HepG2 (cell line): Measurements from ENCODE around the gene GATD1. TPM values are rescaled to one million over a fixed set of nuclear protein-coding genes. Genes with fewer than 3 reads are reported as not detected.

ENCODE experiments used
- CCAR2 ChIP-seq: fragments of 200-400 bp; formaldehyde crosslinking; optimal IDR thresholded peaks from 2 replicates; pipeline ENCODE3; 2018; ENCODE audit warnings: low read depth, mild to moderate bottlenecking, low read length, moderate library complexity
- GFI1 ChIP-seq: sonication (generic); formaldehyde crosslinking; IDR thresholded peaks from 2 replicates; pipeline ENCODE4 v1.5.0; 2020; ENCODE audit warnings: missing genetic modification reagents, mild to moderate bottlenecking, borderline replicate concordance
- GPN1 ChIP-seq: sonication (generic); formaldehyde crosslinking; IDR thresholded peaks from 2 replicates; pipeline ENCODE4 v1.5.1; 2020; ENCODE audit warnings: missing genetic modification reagents, borderline replicate concordance
- MED1 ChIP-seq: sonication (generic); formaldehyde crosslinking; IDR thresholded peaks from 2 replicates; pipeline ENCODE4 v1.4.0; 2020; ENCODE audit warnings: missing genetic modification reagents
- MED8 ChIP-seq: sonication (generic); formaldehyde crosslinking; IDR thresholded peaks from 2 replicates; pipeline ENCODE4 v1.8.1; 2023; ENCODE audit warnings: mild to moderate bottlenecking, missing genetic modification reagents; ENCODE audit not compliant: insufficient replicate concordance
- MIER2 ChIP-seq: IDR thresholded peaks from 2 replicates; pipeline ENCODE4 v1.6.1; 2016; ENCODE audit warnings: missing biosample characterization, missing genetic modification reagents
- MIXL1 ChIP-seq: IDR thresholded peaks from 2 replicates; pipeline ENCODE4 v1.6.1; 2016
- MTA1 ChIP-seq: sonication (generic); formaldehyde crosslinking; IDR thresholded peaks from 2 replicates; pipeline ENCODE4 v1.4.0; 2020; ENCODE audit warnings: missing genetic modification reagents, mild to moderate bottlenecking, borderline replicate concordance
- MTF2 ChIP-seq: sonication (generic); formaldehyde crosslinking; IDR thresholded peaks from 2 replicates; pipeline ENCODE4 v1.5.0; 2020; ENCODE audit warnings: missing genetic modification reagents, borderline replicate concordance
- POLR2AphosphoS2 ChIP-seq: IDR thresholded peaks from 2 replicates; pipeline ENCODE4 v1.6.1; 2011; ENCODE audit warnings: low read depth, low read length, improper control_type of control experiment
- PPARG ChIP-seq: conservative IDR thresholded peaks from 2 replicates; pipeline ENCODE4 v1.6.1; 2016; ENCODE audit warnings: missing biosample characterization, missing genetic modification reagents
- RBM22 ChIP-seq: fragments of 200-400 bp; formaldehyde crosslinking; optimal IDR thresholded peaks from 2 replicates; pipeline ENCODE3; 2017; ENCODE audit warnings: mild to moderate bottlenecking, low read length, moderate library complexity
- RFXAP ChIP-seq: sonication (generic); formaldehyde crosslinking; IDR thresholded peaks from 2 replicates; pipeline ENCODE4 v1.4.0; 2020; ENCODE audit warnings: missing genetic modification reagents, borderline replicate concordance
- SETDB1 ChIP-seq: sonication (generic); formaldehyde crosslinking; IDR thresholded peaks from 2 replicates; pipeline ENCODE4 v1.5.1; 2020; ENCODE audit warnings: missing genetic modification reagents, mild to moderate bottlenecking, borderline replicate concordance
- SRSF4 ChIP-seq: fragments of 200-400 bp; formaldehyde crosslinking; IDR thresholded peaks from one replicate; pipeline ENCODE4 v1.6.1; 2018; ENCODE audit warnings: mild to moderate bottlenecking, low read depth, low read length, moderate library complexity; ENCODE audit not compliant: poor library complexity, severe bottlenecking
- THYN1 ChIP-seq: sonication (generic); formaldehyde crosslinking; IDR thresholded peaks from 2 replicates; pipeline ENCODE4 v1.8.1; 2023; ENCODE audit warnings: low read depth, mild to moderate bottlenecking, moderate library complexity, missing genetic modification reagents, borderline replicate concordance
- ZBTB21 ChIP-seq: sonication (generic); formaldehyde crosslinking; IDR thresholded peaks from 2 replicates; pipeline ENCODE4 v1.4.0; 2020; ENCODE audit warnings: missing genetic modification reagents
- ZBTB7A ChIP-seq: sonication (generic); formaldehyde crosslinking; IDR thresholded peaks from 2 replicates; pipeline ENCODE4 v1.8.0; 2022; ENCODE audit warnings: mild to moderate bottlenecking, missing genetic modification reagents
- ZNF160 ChIP-seq: sonication (generic); formaldehyde crosslinking; IDR thresholded peaks from 2 replicates; pipeline ENCODE4 v1.8.0; 2022; ENCODE audit warnings: mild to moderate bottlenecking, inconsistent platforms, missing genetic modification reagents
- ZNF230 ChIP-seq: sonication (generic); formaldehyde crosslinking; IDR thresholded peaks from 2 replicates; pipeline ENCODE4 v1.4.0; 2020; ENCODE audit warnings: mild to moderate bottlenecking, missing genetic modification reagents
- ZNF446 ChIP-seq: sonication (generic); formaldehyde crosslinking; IDR thresholded peaks from 2 replicates; pipeline ENCODE4 v1.5.0; 2020; ENCODE audit warnings: mild to moderate bottlenecking, missing genetic modification reagents
- ZNF577 ChIP-seq: sonication (generic); formaldehyde crosslinking; IDR thresholded peaks from 2 replicates; pipeline ENCODE4 v1.4.0; 2020; ENCODE audit warnings: mild to moderate bottlenecking, low read depth, missing genetic modification reagents, borderline replicate concordance
- ZNF749 ChIP-seq: sonication (generic); formaldehyde crosslinking; IDR thresholded peaks from 2 replicates; pipeline ENCODE4 v1.8.0; 2022; ENCODE audit warnings: mild to moderate bottlenecking, missing genetic modification reagents, moderate library complexity, borderline replicate concordance
- ZNF766 ChIP-seq: sonication (generic); formaldehyde crosslinking; IDR thresholded peaks from 2 replicates; pipeline ENCODE4 v1.5.0; 2020; ENCODE audit warnings: missing genetic modification reagents, borderline replicate concordance
- ZNF878 ChIP-seq: sonication (generic); formaldehyde crosslinking; IDR thresholded peaks from 2 replicates; pipeline ENCODE4 v1.8.1; 2023; ENCODE audit warnings: mild to moderate bottlenecking, missing genetic modification reagents, moderate library complexity
- polyA plus RNA-seq, 8 experiments: library from polyadenylated mRNA; depleted of rRNA in 3 of 8; stranded (reverse) in 7 of 8; unstranded in 1 of 8; fragments of >200 nt; fragmentation: Illumina TruSeq in 4 of 8; extraction: Trizol in 4 of 8; gene quantifications; 2 replicates each; pipeline versions ENCODE4 v1.2.1 to v1.2.3, GENCODE V29; 2011 to 2016; ENCODE audit warnings: low read depth in 4 of 8, missing spikeins in 1 of 8, mixed read lengths in 1 of 8; ENCODE audit not compliant: insufficient read depth in 1 of 8
- total RNA-seq, 5 experiments: library from RNA; depleted of rRNA; stranded (reverse); fragments of >200 nt; fragmentation: Illumina TruSeq; extraction: Trizol; gene quantifications; 2 replicates each; pipeline ENCODE4 v1.2.3, GENCODE V29; 2016; ENCODE audit warnings: low read depth in 1 of 5
- TF ChIP-seq, protein P1 (sequence below): sonication (generic); formaldehyde crosslinking; IDR thresholded peaks from 2 replicates; pipeline ENCODE4 v1.4.0; 2020; ENCODE audit warnings: mild to moderate bottlenecking, missing genetic modification reagents
- TF ChIP-seq, protein P2 (sequence below): sonication (generic); formaldehyde crosslinking; IDR thresholded peaks from 2 replicates; pipeline ENCODE4 v1.4.0; 2020; ENCODE audit warnings: mild to moderate bottlenecking, missing genetic modification reagents
- TF ChIP-seq, protein P3 (sequence below): sonication (generic); formaldehyde crosslinking; IDR thresholded peaks from 2 replicates; pipeline ENCODE4 v1.8.1; 2023; ENCODE audit warnings: missing genetic modification reagents, inconsistent platforms, borderline replicate concordance

Gene GATD1
- total and polyA plus RNA-seq, 2 of the 13 experiments (the other 11 are each of a cell fraction or from before 2014, with no cell fraction given) = 31.3 to 60.5 TPM

DNA sequence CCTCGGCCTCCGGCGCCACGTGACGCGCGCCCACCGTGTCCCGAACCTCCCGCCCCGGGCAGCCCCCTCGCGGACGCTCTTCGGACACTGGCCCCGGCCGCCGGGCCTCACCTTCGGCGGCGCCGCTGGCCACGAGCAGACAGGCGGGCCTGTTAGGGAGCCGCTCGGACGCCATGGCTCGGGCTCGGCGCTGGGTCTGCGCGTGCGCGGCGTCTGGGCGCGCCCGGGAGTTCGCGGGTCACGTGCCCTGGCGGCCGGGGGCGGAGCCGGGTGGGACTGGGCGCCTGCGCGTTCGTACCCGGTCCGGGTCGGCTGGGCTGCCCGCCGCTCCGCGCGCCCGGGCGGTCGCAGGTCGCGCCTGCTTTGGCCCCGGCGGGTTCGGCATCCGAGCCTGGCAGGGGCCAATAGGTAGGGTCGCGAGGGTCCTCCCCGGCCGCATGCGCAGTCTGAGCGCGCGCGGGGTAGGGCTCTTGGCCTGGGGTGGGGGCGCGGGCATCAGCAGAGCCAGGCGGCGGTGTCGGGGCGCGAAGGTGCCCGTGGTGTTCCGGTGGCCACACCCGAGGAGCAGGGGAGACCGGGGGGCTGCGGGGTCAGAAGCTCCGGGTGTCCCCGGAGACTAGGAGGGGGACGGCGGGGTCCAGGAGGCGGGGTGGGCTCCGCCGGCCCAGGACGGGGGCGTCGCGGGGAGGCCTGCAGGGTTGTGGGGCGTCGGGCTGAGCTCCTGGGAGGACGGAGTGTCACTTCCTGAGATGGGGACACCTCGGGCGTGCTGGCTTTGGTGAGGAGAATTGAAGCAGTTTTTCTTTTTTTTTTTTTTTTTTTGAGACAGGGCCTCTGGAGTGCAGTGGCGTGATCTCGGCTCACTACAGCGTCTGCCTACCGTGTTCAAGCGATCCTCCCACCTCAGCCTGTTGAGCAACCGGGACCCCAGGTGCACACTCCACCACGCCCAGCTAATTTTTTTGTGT, at the start of gene GATD1 (continued):
- TF ChIP-seq SETDB1 = no peak
- TF ChIP-seq THYN1 (CRISPR knock-in tag) = no peak
- TF ChIP-seq POLR2AphosphoS2 = no peak
- TF ChIP-seq MED1 = peak; percentile 63
- TF ChIP-seq, protein P1, sequence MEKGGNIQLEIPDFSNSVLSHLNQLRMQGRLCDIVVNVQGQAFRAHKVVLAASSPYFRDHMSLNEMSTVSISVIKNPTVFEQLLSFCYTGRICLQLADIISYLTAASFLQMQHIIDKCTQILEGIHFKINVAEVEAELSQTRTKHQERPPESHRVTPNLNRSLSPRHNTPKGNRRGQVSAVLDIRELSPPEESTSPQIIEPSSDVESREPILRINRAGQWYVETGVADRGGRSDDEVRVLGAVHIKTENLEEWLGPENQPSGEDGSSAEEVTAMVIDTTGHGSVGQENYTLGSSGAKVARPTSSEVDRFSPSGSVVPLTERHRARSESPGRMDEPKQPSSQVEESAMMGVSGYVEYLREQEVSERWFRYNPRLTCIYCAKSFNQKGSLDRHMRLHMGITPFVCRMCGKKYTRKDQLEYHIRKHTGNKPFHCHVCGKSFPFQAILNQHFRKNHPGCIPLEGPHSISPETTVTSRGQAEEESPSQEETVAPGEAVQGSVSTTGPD (CRISPR knock-in tag) = no peak
- TF ChIP-seq SRSF4 = no peak
- no peak for TF ChIP-seq RBM22
- 0 out of 2 replicates have a peak, but pooled peaks have one; percentile 61 for TF ChIP-seq ZNF160 (CRISPR knock-in tag)
- no peak for TF ChIP-seq MIXL1
- TF ChIP-seq MTF2 (CRISPR knock-in tag) = no peak
- TF ChIP-seq ZNF766 (CRISPR knock-in tag) = 0 out of 2 replicates have a peak, but pooled peaks have one; percentile 23
- TF ChIP-seq RFXAP (CRISPR knock-in tag) = no peak
- no peak; the same call in 1 of the 2 replicates for TF ChIP-seq ZNF878
- 0 out of 2 replicates have a peak, but pooled peaks have one; percentile 40 for TF ChIP-seq ZNF749 (CRISPR knock-in tag)
- TF ChIP-seq MED8 (CRISPR knock-in tag) = no peak
- TF ChIP-seq GPN1 (CRISPR knock-in tag) = no peak
- no peak for TF ChIP-seq ZBTB21
- TF ChIP-seq MTA1 = peak; percentile 42; the same call in 1 of the 2 replicates
- no peak for TF ChIP-seq CCAR2
- TF ChIP-seq PPARG (CRISPR knock-in tag) = no peak
- no peak for TF ChIP-seq GFI1 (CRISPR knock-in tag)
- TF ChIP-seq ZNF230 (CRISPR knock-in tag) = no peak
- TF ChIP-seq, protein P2, sequence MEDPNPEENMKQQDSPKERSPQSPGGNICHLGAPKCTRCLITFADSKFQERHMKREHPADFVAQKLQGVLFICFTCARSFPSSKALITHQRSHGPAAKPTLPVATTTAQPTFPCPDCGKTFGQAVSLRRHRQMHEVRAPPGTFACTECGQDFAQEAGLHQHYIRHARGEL (CRISPR knock-in tag) = no peak
- TF ChIP-seq MIER2 (CRISPR knock-in tag) = no peak
- no peak for TF ChIP-seq ZNF577 (CRISPR knock-in tag)
- TF ChIP-seq, protein P3, sequence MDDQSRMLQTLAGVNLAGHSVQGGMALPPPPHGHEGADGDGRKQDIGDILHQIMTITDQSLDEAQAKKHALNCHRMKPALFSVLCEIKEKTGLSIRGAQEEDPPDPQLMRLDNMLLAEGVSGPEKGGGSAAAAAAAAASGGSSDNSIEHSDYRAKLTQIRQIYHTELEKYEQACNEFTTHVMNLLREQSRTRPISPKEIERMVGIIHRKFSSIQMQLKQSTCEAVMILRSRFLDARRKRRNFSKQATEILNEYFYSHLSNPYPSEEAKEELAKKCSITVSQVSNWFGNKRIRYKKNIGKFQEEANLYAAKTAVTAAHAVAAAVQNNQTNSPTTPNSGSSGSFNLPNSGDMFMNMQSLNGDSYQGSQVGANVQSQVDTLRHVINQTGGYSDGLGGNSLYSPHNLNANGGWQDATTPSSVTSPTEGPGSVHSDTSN (CRISPR knock-in tag) = no peak
- peak; percentile 47; the same call in 1 of the 2 replicates for TF ChIP-seq ZNF446
- no peak for TF ChIP-seq ZBTB7A (CRISPR knock-in tag)
